Measurements from ENCODE around the gene PYCR2.
A peak's percentile ranks its signal among the peaks of the same experiment; 100 is the strongest.
"Not testable (repeated sequence)": the region's sequence is repeated elsewhere in the genome, so short reads cannot be mapped to it uniquely, and the experiment has no call there.

The PYCR2 gene

DNA sequence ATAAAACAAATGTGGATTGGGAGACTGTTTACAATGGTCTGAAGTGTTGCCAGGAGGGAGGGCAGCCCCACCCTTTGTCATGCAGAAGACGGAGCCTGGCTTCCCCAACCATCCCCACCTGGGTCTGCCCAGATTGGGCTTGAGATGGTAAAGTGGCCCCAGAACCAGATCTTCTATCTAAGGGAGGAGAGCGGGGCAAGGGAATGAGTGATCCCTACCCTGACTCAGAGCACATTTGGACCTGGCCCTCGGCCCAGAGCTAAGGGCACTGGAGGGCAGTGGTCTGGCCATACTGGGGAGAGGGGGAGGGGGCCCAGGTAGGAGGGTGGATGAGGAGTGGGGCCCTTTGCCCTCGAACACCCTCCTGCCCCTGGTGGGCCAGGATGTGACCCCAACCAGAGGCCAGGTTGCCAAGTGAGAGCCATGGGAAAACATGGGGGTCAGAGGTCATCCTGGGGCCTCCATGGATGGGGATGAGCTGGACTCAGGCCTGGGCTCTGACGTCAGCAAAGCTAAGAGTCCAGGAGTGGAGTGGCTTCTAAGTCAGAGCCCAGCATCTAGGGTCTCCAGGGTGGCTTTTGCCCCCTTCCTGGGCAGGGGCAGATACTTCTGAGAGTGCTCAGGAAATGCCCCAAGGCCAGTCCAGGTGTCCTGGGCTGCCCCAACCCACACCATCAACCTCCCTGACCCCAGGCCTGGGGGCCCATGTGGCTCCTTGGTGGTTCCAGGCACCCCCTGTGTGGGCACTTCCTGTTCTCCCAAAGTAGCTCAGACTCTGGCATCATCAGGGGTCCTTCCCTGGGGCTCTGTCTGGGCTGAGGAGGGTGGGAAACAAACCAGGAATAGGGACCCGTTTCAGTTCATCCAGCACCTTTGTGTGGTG is 33.5 kb downstream of the PYCR2 start:
- DNase-seq (ENCODE audit: low spot score): no peak
- TF ChIP-seq, protein P1, sequence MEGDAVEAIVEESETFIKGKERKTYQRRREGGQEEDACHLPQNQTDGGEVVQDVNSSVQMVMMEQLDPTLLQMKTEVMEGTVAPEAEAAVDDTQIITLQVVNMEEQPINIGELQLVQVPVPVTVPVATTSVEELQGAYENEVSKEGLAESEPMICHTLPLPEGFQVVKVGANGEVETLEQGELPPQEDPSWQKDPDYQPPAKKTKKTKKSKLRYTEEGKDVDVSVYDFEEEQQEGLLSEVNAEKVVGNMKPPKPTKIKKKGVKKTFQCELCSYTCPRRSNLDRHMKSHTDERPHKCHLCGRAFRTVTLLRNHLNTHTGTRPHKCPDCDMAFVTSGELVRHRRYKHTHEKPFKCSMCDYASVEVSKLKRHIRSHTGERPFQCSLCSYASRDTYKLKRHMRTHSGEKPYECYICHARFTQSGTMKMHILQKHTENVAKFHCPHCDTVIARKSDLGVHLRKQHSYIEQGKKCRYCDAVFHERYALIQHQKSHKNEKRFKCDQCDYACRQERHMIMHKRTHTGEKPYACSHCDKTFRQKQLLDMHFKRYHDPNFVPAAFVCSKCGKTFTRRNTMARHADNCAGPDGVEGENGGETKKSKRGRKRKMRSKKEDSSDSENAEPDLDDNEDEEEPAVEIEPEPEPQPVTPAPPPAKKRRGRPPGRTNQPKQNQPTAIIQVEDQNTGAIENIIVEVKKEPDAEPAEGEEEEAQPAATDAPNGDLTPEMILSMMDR (conservative IDR thresholded peaks at IDR 0.05; ENCODE audit: low read depth): no peak
- ChIA-PET CTCF (interaction anchor here (0.5 to 0.8 kb wide), 4 partner anchors 19 to 214 kb away, joined by 3 to 8 read pairs (median 4); no protein-coding TSS in a partner anchor), POLR2A (ENCODE audit: low non-redundant PET) (no interaction called here)
- H3K27ac ChIP-seq: peak overlapping the region; percentile 20; the same call in 1 of the 2 replicates

DNA sequence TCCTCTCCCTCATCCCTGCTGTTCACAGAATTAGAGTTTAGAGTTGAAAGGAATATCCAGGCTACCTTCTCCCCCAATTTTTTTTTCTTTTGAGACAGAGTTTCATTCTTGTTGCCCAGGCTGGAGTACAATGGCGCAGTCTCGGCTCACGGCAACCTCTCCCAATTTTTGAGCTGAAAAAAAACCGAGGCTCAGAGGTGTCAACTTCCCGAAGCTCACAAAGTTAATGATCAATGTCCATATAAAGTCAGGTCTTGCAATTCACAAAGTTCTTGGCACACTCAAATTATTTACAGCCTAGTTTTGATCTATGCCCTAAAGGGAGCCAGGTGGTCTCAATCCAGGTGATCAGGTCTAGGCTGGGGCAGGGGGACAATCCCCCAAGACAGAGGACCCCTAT is 34.3 kb downstream of the PYCR2 start:
- CTCF ChIA-PET: interaction anchor here (0.5 to 0.8 kb wide), 4 partner anchors 20 to 213 kb away, joined by 3 to 8 read pairs (median 4); no protein-coding TSS in a partner anchor

DNA sequence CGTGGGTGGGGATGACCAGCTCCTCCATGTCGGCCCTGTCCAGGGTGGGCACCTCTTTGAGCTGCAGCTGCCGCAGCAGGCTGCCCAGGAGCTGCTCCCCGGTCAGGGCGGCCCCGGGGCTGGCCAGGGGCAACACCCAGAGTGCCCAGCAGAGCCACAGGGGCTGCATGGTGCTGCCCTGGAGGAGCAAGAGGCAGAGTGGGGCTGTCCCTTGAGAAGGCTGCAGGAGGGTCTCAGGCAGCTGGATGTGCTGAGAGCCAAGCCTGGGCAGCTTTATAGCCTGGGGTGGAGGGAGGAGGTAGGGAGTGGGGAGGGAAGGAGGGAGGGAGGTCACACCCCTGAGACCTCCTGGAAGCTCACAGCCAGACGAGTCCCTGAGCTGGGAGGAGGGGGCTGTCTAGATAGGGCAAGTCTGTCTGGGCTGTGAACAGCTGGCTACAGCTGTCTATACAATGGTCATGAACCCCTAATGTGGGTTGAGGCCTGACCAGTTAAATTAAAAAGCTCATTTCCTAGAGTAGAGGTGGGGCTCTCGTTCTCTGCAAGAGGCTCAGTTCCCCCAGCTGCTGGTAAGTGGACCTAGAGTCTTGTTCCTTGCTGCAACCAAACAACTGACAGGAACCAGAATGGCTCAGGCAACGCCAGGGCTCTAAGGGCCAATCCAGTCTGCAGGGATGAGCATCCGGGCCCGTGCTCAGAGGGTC is 35.0 kb downstream of the PYCR2 start, which contains the start of gene LEFTY1:
Gene LEFTY1 (minus strand): TSS at position 249 of the 704 bp plus-strand sequence. CDS start 80 bp downstream, at position 169.
- TF ChIP-seq, protein P1 (conservative IDR thresholded peaks at IDR 0.05; ENCODE audit: low read depth): no peak
- no peak for DNase-seq (ENCODE audit: low spot score)
- CTCF ChIA-PET: interaction anchor here (0.8 kb wide), 1 partner anchor 21 kb away, joined by 4 read pairs; no protein-coding TSS in a partner anchor
- no peak within 1 kb of the TSS for H3K27ac ChIP-seq
- POLR2A ChIA-PET (ENCODE audit: low non-redundant PET): no interaction called here

More for the DNA sequence above, 34.3 kb downstream of the PYCR2 start:
- H3K27ac ChIP-seq: no peak overlapping the region
- DNase-seq (ENCODE audit: low spot score): no peak
- POLR2A ChIA-PET (ENCODE audit: low non-redundant PET): no interaction called here
- TF ChIP-seq, protein P1 (conservative IDR thresholded peaks at IDR 0.05; ENCODE audit: low read depth): no peak

DNA sequence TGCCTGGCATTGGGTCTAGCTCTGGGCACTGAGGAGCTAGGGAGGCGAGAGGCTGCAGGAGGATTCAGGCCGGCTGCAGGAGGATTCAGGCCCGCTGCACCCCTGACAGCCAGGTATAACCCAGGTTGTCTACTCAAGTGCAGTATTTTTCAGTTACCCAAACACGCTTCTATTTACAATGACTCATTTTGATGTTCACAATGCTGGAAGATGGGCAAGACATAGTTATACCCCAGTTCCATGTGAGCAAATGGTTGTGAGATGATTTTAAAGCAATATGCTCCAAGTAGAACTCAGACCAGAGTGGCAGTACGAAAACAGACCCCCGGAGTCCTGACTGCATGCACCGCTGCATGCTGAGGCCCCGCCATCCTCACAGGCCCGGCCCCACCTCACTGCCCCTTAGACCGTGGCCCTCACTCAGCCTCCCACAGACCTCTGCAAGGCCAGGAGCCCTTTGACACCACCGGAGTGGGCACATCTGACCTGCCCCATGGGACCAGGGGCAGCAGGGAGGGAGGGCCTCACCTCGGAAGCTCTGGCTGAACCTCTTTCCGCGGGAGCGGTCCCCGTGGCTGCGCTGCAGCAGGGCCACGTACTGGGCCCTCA is 35.7 kb downstream of the PYCR2 start:
- no peak overlapping the region for H3K27ac ChIP-seq
- POLR2A ChIA-PET (ENCODE audit: low non-redundant PET): no interaction called here
- no peak for DNase-seq (ENCODE audit: low spot score)
- TF ChIP-seq, protein P1 (conservative IDR thresholded peaks at IDR 0.05; ENCODE audit: low read depth): no peak
- CTCF ChIA-PET: no interaction called here

DNA sequence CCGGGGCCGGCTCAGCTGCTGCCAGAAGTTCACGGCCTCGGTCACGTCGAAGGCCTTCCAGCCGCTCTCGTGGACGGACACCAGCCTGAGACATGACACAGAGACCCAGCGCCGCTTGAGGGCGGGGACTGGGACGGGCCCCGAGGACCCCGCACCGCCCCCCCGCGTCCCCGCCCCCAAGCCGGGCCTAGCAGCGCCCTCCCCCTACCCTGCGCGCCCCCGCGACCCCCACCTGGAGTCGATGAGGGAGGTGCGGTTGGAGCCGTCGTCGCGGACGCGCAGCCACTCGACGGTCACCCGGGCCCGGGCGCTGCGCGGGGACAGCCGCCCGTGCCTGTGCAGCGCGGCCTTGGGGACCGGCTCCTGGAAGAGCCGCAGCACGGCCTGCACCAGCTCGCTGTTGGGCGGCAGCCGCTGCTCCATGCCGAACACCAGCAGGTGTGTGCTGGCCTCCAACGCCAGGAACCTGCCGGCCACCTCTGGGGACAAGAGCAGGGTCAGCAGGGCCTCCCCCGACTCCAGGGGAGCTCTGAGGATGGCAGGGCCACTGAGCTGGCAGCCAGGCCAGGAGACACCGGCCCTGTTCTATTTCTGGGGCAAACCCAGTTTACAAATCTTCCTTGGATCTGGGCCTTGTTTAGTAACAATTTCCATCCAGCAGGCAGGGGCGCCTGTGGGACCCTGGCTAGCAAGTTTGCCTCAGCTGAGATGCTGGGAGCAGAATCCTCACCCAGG is 36.3 kb downstream of the PYCR2 start:
- CTCF ChIA-PET, H3K27ac ChIP-seq: not testable (repeated sequence)
- POLR2A ChIA-PET (ENCODE audit: low non-redundant PET): interaction anchor here (0.6 kb wide), 1 partner anchor 168 kb away, joined by 4 read pairs; no protein-coding TSS in a partner anchor

DNA sequence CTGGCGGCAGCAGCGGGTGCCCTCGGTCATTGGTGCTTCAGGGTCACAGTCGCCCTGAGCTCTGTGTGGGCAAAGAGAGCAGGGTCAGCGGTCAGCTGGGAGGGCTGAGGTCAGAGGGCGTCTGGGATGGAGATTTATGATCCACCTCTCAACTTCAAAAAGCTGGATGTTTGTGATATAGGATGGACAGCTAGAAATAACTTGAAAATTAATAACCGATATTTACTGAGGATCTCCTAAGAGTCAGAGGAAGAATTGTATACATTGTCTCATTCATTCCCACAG is 37.1 kb downstream of the PYCR2 start:
- POLR2A ChIA-PET (ENCODE audit: low non-redundant PET): interaction anchor here (0.5 to 0.6 kb wide), 2 partner anchors 107 to 167 kb away, joined by 4 to 5 read pairs; no protein-coding TSS in a partner anchor
- no peak overlapping the region for H3K27ac ChIP-seq
- CTCF ChIA-PET: interaction anchor here (0.7 kb wide), 1 partner anchor 10 kb away, joined by 5 read pairs; no protein-coding TSS in a partner anchor
- TF ChIP-seq, protein P1 (conservative IDR thresholded peaks at IDR 0.05; ENCODE audit: low read depth): no peak
- DNase-seq (ENCODE audit: low spot score): no peak

More for the DNA sequence above, 36.3 kb downstream of the PYCR2 start:
- DNase-seq (ENCODE audit: low spot score): not testable (repeated sequence)
